ENCODE results near the gene PPP1R14B.

PPP1R14B gene

GRCh38 chr11:64281957-64282770, 35.4 kb upstream of the PPP1R14B start:
- DNase-seq (ENCODE audit: low spot score), result no peak

- no peak for DNase-seq (ENCODE audit: low spot score)
Measured at GRCh38 chr11:64278576-64279190, 31.9 kb upstream of the PPP1R14B start.

GRCh38 chr11:64276653-64277431, 30.1 kb upstream of the PPP1R14B start:
- no peak for DNase-seq (ENCODE audit: low spot score)

GRCh38 chr11:64275841-64276240, 29.1 kb upstream of the PPP1R14B start:
- no peak for DNase-seq (ENCODE audit: low spot score)

- DNase-seq (ENCODE audit: low spot score), result no peak
Measured at GRCh38 chr11:64275031-64275800, 28.5 kb upstream of the PPP1R14B start.

- DNase-seq (ENCODE audit: low spot score), result peak; percentile 100
Measured at GRCh38 chr11:64269540-64270220, 22.9 kb upstream of the PPP1R14B start.

GRCh38 chr11:64268893-64269539, 22.3 kb upstream of the PPP1R14B start:
- DNase-seq (ENCODE audit: low spot score), result peak; percentile 60

GRCh38 chr11:64268025-64268892, 21.5 kb upstream of the PPP1R14B start:
- no peak for DNase-seq (ENCODE audit: low spot score)

GRCh38 chr11:64267207-64267945, 20.6 kb upstream of the PPP1R14B start:
- no peak for DNase-seq (ENCODE audit: low spot score)

- DNase-seq (ENCODE audit: low spot score), result no peak
Measured at GRCh38 chr11:64266339-64266738, 19.6 kb upstream of the PPP1R14B start.

GRCh38 chr11:64265176-64266160, 18.7 kb upstream of the PPP1R14B start:
- no peak for DNase-seq (ENCODE audit: low spot score)

- no peak for DNase-seq (ENCODE audit: low spot score)
Measured at GRCh38 chr11:64264371-64264852, 17.7 kb upstream of the PPP1R14B start.

- no peak for DNase-seq (ENCODE audit: low spot score)
Measured at GRCh38 chr11:64263947-64264317, 17.2 kb upstream of the PPP1R14B start.

GRCh38 chr11:64263021-64263946, 16.5 kb upstream of the PPP1R14B start:
- DNase-seq (ENCODE audit: low spot score), result no peak

- no peak for DNase-seq (ENCODE audit: low spot score)
Measured at GRCh38 chr11:64262271-64263002, 15.7 kb upstream of the PPP1R14B start.

GRCh38 chr11:64261556-64262080, 14.9 kb upstream of the PPP1R14B start:
- DNase-seq (ENCODE audit: low spot score), result no peak

Measured in globus pallidus (tissue), 1 donor.